Measurements from ENCODE around the gene BOC.

Gene BOC

DNA sequence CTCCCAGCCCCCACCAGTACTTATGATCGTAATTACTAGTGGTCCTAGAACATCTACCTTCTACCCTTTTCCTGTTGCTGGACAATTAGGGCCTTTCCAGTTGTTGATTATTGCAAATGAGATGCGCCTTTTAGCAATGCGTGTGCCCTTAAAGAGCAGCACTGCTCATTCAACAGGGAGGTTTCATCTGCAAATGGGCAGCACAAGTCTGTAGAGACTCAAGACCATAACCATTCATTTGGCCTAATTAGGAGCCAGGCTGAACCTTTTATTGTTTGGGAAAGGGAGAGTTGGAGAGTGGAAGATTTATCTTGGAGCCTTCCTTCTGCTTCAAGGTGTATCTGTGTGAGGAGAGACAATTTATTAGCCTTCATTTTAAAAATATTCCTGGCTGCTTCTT, 42.3 kb downstream of the BOC start:
- no peak for DNase-seq

DNA sequence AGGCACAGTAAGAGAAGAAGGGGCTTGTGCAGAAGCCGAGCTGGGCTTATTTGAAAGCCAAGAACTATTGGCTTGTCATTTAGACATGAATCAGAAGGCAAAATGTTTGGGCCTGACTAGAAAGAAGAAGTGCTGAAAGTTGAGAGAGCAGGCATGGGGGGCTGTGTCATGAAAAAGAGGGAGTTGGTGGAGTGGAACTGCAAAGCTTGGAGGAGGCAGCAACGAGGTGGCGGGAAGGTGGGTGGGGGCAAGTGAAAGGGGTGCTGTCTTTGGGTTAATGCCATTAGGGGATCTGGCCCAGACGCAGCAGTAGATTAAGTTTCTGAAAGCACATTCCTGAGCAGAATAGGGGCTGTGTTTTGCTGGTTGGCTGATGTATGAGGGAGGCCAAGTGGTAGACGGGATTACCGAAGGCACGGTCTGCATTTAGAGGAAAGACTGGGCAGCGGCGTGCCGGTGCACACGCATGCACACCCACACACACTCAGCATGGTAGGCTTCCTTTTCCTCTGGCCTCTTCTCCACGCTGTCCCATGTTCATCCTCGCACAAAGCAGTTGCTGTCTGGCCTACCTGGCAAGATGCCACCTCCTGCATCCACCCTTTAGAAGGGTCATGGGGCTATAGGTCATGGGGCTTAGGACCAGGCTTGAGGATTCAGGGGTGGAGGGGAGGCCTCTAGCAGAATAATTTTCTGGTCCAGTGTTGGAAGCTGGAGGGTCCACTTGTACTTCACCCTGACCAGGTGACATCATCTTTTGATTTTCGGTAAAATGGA, 43.0 kb downstream of the BOC start:
- no peak for DNase-seq

DNA sequence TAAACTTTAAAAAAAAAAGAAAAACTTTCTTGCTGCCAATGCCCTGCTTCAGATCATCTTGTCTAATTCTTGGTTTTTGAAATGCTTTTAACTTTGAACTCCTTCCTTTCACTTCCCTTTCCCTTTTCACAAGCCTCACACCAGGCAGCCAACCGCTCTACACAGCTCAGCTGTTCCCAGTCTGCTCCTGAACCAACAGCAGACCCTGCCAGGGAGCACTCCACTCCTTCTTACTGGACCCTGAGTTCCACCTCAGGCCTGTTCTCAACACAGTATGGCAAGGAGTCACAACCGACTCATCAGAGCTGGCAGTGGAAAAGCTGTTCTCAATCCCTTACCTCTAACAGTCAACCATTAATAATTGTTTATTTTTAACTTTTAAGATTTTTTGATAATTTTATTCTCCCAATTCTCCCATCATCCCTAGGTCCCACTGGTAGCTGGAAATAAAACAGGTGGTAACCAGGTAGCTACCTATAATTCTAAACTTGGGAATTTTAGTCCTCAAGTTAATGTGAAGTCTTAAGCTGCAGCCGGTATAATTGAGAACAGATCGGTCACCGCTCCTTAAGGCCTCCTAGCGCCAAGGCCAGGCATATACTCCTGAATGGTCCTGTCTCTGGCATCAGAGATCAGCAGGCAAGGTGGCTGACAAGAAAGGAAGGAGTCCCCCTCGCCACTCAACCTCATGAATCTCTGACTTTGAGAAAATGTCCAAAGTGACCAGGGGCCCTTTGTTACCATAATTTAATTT, 43.9 kb downstream of the BOC start:
- DNase-seq: no peak

DNA sequence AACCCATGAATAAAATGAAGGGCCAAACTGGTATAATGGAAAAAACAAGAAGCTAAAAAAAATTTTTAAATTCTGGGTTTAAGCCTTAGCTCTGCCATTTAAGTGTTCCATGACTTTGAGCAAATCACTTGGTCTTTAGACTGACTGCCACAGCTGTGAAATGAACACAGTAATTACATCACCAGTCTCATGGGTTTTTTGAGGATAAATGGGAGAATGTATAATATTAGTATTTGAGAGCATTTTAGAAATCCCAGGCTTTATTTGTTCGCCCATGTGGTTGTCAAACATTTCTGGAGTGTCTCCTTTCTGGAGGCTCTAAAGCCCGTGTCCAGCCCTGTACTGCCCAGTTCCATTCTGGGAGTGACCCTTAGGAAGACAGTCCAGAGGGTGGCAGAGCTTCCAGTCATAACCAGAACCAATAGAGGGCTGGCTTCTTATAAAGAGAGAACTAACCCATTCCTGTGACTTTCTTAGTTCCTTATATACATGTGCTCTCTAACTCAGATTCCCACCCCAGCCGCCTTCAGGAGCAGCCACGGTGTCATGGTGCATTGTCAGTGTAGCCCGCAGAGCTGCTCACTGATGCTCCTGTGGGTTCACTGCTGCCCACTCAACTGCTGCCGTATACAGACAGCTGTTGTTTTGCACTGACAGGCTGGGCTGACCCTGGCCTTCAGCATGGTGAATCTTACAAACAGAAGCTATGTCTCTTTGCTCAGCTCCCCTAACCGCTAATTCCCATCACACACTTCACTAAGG, 44.7 kb downstream of the BOC start:
- DNase-seq: no peak

DNA sequence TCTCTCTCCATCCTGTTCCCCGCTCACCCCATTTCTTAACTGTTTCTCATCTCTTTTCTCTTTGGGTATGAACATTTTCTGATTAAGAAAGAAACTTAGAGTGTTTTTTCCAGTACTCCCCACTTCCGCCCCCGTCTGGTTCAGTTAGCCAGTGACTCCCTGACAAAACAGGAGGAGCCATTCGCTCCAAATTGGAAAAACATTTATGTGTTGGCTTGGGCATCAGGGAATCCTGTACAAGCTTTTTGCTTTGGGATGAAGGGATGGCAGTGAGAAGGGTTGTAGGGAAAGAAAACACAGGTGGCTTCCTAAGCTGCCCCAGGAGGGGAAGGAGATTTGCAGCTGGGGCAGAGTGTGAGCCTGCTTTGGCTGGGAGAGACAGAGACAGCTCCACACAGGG, 47.0 kb downstream of the BOC start:
- DNase-seq: peak; percentile 11 to 16

DNA sequence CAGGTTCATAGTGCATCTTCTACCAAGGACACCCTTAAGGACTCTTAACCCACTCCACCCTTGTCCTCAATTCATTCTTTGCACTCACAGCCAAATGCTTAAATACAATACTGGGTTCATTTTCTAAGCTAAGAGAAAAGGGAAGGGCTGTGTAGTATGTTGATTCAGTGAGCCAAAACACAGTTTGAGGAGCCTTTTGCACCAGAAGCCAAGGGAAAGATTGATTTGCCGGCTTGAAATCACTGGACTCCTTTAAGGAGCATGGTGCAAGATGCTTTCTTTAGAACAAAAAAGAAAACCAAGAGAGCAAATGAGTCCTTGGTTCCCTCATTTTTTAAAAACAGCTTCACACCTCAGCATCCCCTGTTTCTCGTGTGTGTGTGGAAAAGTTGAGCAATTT, 47.8 kb downstream of the BOC start:
- no peak for DNase-seq

DNA sequence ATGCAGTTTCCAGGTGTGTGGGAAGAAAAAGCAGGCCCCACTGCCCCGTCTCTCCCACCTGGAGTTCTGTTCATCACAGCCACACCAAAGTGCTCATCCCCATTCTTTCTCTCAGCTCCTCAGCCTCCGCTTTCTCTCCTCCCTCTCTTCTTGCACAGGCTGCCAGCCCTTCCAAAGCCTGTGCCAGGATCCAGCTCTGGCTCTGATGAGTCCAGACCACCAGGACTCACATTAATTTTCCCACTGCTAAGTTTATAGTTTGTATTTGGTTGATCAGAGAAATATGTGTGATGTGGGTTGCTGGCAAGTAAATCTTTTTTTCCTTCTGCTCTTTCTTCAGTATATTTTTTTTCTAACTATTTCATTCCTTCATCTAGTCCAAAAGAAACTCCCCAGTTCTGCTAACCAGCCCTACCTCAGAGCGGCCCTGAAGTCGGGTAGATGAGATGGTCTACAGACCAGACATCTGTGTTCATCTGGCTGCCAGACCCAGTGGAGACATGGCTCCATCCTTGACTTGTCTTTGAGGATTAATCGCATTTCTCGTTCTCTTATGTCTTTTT, 49.8 kb downstream of the BOC start:
- no peak for DNase-seq

DNA sequence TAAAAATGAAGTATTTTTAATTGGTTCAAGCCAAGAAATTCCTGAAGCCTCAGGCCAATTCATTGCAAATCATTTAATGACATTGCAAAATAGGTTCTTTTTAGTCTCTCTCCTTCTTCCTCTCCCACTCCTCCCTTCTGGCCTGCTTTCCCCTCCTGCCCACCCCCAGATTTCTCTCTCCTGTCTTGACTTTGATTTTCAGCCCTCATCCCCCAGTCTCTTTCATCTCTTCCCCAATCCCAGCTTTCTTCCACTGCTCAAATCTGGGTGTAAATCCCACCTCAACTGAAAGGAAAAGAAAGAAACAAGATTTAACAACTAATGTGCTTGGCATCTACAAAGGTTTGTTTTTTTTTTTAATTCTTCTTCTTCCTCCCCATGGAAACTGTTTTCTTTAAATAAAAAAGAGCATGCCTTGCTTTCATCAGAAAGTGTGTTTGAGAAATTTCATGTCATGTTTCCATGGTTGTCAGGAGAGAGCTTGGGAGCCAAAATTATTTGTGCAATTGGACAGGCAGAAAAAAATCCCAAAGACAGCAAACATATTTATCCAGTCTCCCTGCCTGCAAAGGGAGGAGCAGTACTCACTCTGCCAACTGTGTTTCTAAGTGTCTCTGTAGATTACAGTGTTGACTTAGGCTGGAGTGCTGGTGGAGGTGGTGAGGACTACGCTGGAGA, 50.4 kb downstream of the BOC start:
- DNase-seq: no peak

DNA sequence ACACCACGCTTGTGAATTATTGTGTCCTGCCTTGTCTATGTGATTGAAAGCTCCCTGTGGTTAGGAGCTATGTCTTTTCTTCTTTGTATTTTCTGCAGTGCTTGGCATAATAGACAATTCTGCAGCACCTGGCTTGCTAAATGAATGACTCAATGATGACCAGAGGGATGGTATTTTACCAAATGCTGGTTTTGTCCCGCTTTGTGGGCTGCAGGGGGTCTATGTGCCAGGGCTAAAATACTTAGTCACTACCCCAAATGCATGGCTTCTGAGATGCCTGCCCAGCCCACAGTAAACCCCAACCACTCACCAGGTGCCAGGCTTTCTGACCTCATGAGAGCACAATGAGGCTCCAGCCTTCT, 50.9 kb downstream of the BOC start:
- no peak for DNase-seq

DNA sequence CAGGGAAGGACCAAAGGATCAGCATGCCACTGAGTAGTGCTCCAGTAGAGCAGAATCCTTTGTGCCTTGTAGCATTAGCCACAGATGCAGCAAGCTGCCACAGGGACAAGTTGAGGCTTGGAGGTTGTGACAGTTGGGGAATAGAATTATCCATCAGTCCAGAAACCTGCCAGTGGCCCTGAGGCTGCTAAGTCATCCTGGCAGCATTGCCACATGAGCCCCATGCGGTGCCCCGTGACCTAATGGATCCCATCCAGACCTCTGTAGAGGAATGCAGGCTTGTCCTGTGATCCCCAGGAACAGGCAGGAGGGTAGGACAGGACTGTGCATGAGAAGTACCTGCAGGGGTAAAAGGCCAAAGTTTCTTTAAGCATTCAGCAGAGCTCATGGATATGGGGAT, 51.7 kb downstream of the BOC start:
- DNase-seq: no peak

DNA sequence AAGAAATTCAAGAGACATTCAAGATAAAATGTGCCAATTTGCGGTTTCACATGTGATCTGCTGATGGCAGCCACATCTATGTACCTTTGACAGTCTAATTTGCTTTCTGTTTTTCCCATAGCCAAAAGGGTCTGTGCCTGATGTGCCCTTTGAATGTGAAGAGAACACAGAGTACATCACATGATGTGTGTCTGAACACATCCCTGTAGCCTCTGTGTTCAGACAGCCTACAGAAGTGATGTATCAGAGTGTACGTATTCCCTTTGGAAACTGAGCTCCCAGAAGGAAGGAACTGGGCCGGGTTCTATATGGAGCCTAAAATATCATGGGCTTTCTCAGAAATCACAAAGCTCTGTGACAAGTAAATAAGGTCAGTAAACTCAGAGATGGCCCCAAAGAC, 52.4 kb downstream of the BOC start:
- DNase-seq: no peak

DNA sequence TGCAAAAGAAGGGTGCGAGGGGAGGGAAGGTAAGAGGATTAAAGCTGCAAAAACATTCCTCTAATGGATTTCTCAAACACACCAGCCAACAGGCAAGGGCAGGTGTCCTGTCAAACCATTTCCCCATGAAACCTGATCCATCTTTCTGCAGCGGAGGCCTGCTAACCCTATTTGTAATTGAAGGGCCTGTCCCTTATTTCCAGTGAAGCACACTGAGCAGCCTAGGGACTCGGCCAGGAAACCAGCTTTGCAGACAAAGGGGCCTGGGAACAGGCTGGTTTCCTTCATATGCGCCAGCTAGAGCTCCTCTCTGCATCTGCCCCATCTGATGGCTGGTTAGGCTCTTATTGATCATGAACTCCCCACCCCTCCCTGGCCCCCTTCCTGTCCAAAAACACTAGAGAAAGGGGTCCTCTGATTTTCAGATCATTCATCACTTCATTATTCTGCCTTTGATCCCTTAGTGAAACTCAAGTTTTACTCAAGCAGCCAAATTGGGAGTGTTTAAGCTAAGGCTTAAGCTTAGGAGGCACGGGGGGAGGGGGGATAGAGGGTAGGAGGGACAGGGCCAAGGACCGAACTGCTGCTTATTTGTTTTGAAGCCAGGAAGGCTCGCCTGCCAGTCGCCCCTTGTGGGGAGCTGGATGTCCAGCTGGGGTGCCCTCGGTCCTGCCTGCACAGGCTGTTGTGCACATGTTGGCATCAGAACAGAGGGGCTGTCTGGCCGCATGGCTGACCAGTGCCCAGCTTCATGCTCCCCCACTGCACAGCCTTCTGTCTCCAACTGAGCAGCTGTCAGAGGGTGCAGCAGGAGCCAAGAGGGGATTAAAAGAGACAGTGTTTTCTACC, 53.1 kb downstream of the BOC start:
- no peak for DNase-seq

DNA sequence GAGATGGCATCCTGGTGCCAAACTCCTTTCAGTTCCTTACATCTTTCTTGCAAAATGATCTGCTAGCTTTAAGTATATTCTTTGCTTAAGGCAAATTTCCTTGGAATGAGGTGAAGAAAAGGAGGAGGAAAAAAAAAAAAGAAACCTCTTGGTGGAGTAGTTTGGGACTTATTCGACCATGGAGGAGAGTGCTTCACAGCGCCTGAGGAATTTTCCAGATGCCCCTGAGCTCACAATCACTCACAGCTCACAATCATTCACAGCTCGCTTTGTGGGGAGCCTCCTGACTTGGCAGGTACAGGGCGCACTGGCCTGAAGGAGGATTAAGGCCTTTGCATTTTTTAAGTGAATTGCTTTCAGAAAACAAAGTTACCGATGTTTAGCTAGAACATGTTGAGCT, 53.9 kb downstream of the BOC start:
- DNase-seq: no peak

DNA sequence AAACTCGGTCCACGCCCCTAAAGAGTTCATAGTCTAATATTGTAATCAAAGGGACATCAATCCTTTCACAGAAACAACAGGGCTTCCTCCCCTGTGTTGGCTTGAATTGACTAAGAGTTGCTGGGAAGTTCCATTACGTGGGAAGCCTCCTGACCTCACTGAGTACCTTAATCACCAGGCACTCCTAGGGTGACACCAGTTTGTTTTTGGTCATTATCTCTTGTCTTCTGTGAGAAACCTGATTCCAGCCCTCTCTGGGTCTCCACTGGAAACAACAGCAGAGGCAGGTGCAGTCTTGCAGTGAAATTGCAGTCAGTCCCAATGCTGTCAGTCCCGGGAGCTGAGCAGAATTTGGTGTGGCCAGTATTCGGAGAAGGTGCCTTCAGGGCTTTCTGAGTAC, 55.4 kb downstream of the BOC start:
- peak in 1 of 2 experiments; percentile 5 for DNase-seq

DNA sequence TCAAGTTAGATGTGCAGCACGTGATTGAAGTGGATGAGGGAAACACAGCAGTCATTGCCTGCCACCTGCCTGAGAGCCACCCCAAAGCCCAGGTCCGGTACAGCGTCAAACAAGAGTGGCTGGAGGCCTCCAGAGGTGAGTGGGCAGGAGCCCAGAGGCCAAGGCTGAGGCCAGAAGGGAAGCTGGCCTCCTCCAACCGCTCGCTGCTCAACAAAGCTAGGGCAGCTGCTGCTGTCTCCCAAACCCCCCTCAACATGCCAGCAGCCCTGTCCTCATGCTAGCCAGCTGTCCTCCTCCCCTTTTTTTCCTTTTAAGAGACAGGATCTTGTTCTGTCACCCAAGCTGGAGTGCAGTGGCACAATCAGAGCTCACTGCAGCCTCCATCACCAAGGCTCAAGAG, 57.0 kb downstream of the BOC start:
- DNase-seq: no peak

DNA sequence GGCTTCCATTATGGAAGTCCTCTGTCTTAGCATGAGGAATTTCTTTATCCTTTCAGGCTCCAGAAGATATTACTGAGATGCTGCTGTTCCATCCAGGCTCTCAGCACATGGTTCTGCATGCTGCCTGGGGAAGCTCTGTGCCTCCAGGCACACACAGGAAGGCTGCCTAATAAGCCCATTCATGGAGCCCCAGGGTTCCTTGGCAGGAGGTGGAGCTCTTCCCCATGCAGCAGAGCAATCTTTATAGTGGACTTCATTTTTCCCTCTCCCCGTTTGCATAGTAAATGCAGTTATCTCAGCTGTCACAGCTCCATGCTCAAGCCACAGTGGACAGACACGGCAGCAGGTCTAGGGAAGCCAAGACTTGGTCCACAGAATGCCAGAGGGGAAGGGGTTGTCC, 57.6 kb downstream of the BOC start:
- DNase-seq: no peak

DNA sequence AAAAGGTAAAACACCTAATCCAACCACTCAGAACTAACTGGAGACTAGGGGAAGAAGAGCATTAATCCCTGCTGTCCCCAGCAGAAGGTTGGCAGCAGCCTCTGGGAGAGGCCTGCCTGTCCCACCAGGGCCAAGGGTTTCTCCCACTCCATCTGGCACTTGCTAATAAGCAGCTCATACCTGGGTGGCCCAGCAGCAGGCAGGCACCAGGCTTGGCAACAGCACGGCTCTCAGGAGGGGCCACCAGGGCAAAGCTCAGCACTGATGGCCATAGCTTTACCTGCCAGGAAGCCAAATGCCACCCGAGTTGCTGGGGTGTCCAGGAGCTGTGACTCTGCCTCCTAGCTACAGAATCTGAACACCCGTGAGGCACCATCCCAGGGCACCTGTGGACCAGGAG, 58.3 kb downstream of the BOC start:
- DNase-seq: no peak

DNA sequence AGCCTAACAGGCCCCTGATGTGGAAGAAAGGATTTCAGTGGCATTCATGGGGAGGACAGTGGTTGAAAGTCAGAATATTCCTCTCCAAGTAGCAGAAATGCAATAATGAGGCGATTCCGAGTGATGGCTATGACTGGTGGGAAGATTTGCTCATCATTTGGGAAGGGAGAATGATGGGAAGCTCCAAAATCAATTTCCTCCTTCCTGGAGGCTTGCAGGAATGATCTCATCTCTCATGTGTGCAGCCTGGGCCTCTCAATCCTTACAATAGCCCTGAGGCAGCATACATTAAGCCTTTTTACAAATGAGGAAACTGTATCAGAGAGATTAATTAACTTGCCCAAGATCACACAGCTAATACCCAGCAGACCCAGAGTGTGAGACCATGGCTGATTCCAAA, 58.7 kb downstream of the BOC start:
- DNase-seq: no peak

DNA sequence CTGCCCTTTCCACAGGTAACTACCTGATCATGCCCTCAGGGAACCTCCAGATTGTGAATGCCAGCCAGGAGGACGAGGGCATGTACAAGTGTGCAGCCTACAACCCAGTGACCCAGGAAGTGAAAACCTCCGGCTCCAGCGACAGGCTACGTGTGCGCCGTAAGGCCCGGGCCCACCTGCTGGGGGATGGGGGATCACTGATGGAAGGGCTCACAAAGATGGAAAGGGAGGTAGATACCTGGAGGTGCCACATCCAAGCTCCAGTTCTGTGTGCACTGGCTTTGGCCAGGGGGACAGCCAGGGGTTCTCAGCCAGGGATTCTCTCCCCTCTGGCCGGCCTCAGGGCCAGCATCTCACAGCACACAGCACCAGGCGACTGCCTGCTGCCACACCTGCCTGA, 59.4 kb downstream of the BOC start:
- DNase-seq: no peak

DNA sequence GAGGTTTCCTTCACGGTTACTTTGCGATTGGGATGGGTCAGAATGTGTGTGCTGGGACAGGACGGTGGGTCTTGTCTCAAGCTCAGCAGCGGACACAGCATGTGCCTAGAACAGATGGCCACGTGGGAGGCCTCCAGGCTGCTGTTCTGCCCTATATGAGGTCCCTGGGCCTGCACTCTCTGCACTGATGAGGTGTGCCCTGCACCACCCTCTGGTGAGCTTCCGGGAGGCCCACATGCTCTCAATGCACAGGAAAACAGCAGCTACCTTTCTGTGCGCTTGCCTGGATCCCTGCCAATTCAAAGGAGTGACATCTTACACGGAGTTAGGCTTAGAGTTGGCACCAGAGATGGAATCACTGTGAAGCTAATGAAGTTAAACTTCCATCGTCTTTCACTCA, 59.8 kb downstream of the BOC start:
- no peak for DNase-seq

DNA sequence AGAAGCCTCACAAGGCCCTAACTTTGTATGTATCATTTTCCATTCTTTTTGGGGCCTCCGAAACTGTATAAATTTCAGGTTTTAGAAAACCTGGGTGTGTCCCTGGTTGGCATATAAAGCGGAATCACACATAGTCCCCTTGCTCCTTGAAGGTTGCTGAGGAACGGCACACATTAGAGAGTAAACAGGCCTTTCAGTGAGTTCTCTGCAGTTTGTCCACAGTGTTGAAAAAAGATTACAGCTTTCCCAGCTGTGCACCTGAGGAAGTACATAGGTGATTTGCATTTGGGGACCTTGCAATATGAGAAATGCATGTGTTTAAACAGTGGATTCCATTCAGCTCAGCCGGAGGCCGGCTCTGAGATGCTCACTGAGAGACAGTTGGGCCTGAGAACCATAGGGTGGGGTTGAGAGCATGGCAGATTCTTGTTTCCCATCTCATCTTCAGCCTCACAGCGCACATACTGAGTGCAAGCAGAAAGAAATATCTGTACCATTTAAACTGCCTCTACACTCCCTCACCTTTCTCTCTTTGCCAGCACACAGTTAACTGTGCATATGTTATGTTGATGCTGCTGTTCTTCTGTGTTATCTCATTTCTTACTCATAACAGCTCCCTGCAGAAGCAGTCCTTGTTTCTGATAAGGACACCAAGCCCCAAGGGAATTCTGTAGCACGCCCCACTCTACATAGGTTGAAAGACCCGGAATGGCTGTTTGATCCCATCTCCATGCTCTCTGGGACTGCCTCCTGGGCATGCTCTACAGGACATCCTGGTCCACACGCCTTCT, 60.4 kb downstream of the BOC start:
- DNase-seq: no peak
